ENCODE data around the gene PDCL3.

The PDCL3 gene

GRCh38 chr2:100610381-100610831, 47.6 kb downstream of the PDCL3 start:
- Mint-ChIP-seq H3K27me3 (ENCODE audit: low read depth) (peaks cover 5% of the 10 kb centered on the region), H3K4me3 (no peak overlapping the region), H3K4me1 (ENCODE audit: low read depth) (peaks cover 4% of the 10 kb centered on the region), H3K9me3 (no peaks in the 10 kb centered on the region), H3K36me3 (ENCODE audit: low read depth) (no peaks in the 10 kb centered on the region), H3K27ac (no peak overlapping the region)
- peak; percentile 63 for DNase-seq (ENCODE audit: low spot score)

- no peak for DNase-seq (ENCODE audit: low spot score)
- Mint-ChIP-seq H3K4me1 (ENCODE audit: low read depth) (peaks cover 4% of the 10 kb centered on the region), H3K36me3 (ENCODE audit: low read depth) (no peaks in the 10 kb centered on the region), H3K27ac (no peak overlapping the region), H3K9me3 (no peaks in the 10 kb centered on the region), H3K4me3 (no peak overlapping the region), H3K27me3 (ENCODE audit: low read depth) (peaks cover 5% of the 10 kb centered on the region)
Observed at GRCh38 chr2:100611079-100612029, 48.6 kb downstream of the PDCL3 start.

GRCh38 chr2:100612388-100613000, 49.7 kb downstream of the PDCL3 start:
- Mint-ChIP-seq H3K4me1 (ENCODE audit: low read depth) (no peaks in the 10 kb centered on the region), H3K27me3 (ENCODE audit: low read depth) (peaks cover 3% of the 10 kb centered on the region), H3K27ac (no peak overlapping the region), H3K4me3 (no peak overlapping the region), H3K9me3 (no peaks in the 10 kb centered on the region), H3K36me3 (ENCODE audit: low read depth) (no peaks in the 10 kb centered on the region)
- no peak for DNase-seq (ENCODE audit: low spot score)

DNA sequence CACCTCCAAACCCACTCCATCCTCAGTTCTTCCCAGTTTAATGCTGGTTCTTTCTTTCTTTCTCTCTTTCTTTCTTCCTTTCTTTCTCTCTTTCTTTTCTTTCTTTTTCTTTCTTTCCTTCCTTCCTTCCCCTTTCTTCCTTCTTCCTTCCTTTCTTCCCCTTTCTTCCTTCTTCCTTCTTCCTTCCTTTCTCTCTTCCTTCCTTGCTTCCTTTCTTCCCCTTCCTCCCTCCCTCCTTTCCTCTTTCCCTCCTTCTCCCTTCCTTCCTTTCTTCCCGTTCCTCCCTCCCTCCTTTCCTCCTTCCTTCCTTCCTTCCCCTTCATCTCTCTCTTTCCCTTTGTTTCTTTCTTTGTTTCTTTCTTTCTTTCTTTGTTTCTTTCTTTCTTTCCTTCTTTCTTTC, 50.9 kb downstream of the PDCL3 start:
- H3K4me1 Mint-ChIP-seq (ENCODE audit: low read depth), result no peaks in the 10 kb centered on the region
- H3K36me3 Mint-ChIP-seq (ENCODE audit: low read depth), result no peaks in the 10 kb centered on the region
- no peaks in the 10 kb centered on the region for H3K9me3 Mint-ChIP-seq
- no peak for DNase-seq (ENCODE audit: low spot score)
- peak overlapping the region; percentile 12 for H3K27ac Mint-ChIP-seq
- no peak overlapping the region for H3K4me3 Mint-ChIP-seq
- peaks cover 3% of the 10 kb centered on the region for H3K27me3 Mint-ChIP-seq (ENCODE audit: low read depth)

- Mint-ChIP-seq H3K9me3 (no peaks in the 10 kb centered on the region), H3K27me3 (ENCODE audit: low read depth) (peaks cover 3% of the 10 kb centered on the region), H3K4me3 (no peak overlapping the region), H3K27ac (no peak overlapping the region), H3K36me3 (ENCODE audit: low read depth) (no peaks in the 10 kb centered on the region), H3K4me1 (ENCODE audit: low read depth) (no peaks in the 10 kb centered on the region)
- no peak for DNase-seq (ENCODE audit: low spot score)
Observed at GRCh38 chr2:100614455-100615000, 51.7 kb downstream of the PDCL3 start.

DNA sequence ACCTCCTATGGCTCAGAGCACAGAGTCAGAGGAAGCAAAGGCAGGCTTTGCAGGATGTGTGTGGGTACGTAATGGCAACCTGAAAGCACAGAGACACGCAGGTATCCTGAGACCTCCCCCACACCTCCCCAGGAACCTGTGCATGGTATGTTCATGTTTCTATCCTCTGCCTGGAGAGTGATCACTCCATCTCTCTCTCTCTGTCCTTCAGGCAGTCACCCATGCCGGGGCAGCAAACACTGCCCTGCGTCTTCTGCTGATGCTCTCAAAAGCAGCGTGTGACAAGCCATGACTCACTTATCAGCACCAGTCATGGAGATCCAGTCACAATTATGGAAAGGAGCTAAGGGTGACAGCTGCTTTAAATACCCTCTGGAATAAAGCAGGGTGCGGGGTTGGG, 52.7 kb downstream of the PDCL3 start:
- DNase-seq (ENCODE audit: low spot score), result no peak
- Mint-ChIP-seq H3K36me3 (ENCODE audit: low read depth) (no peaks in the 10 kb centered on the region), H3K27ac (no peak overlapping the region), H3K4me1 (ENCODE audit: low read depth) (no peaks in the 10 kb centered on the region), H3K9me3 (no peaks in the 10 kb centered on the region), H3K27me3 (ENCODE audit: low read depth) (no peaks in the 10 kb centered on the region), H3K4me3 (no peak overlapping the region)

- DNase-seq (ENCODE audit: low spot score), result no peak
- no peaks in the 10 kb centered on the region for H3K36me3 Mint-ChIP-seq (ENCODE audit: low read depth)
- no peak overlapping the region for H3K4me3 Mint-ChIP-seq
- no peaks in the 10 kb centered on the region for H3K9me3 Mint-ChIP-seq
- H3K4me1 Mint-ChIP-seq (ENCODE audit: low read depth), result no peaks in the 10 kb centered on the region
- H3K27me3 Mint-ChIP-seq (ENCODE audit: low read depth), result no peaks in the 10 kb centered on the region
- no peak overlapping the region for H3K27ac Mint-ChIP-seq
Observed at GRCh38 chr2:100615886-100616285, 53.1 kb downstream of the PDCL3 start.

- Mint-ChIP-seq H3K4me1 (ENCODE audit: low read depth) (no peaks in the 10 kb centered on the region), H3K27ac (no peak overlapping the region), H3K27me3 (ENCODE audit: low read depth) (no peaks in the 10 kb centered on the region), H3K4me3 (no peak overlapping the region), H3K9me3 (no peaks in the 10 kb centered on the region), H3K36me3 (ENCODE audit: low read depth) (no peaks in the 10 kb centered on the region)
- DNase-seq (ENCODE audit: low spot score), result no peak
Observed at GRCh38 chr2:100616841-100617390, 54.1 kb downstream of the PDCL3 start.

DNA sequence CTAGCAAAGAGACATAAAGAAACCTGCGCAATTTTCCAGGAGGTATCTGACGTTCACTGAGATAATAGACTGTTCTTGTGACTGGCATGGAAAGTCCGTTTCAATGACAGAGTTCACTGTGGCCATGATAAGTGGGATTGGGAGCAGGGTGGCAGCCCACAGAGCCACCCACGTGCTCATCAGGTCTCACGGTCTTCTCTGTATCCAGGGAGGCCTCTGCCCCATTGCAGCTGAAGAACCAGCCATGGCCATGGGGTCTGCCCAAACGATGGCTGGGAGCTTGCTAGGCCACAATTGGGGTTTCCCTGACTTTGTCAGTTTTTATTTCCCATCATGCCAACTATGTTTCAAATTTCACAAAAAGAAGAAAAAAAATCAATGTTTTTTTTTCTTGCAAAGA, 57.2 kb downstream of the PDCL3 start:
- no peak overlapping the region for H3K27ac Mint-ChIP-seq
- no peaks in the 10 kb centered on the region for H3K36me3 Mint-ChIP-seq (ENCODE audit: low read depth)
- no peak for DNase-seq (ENCODE audit: low spot score)
- no peak overlapping the region for H3K4me3 Mint-ChIP-seq
- no peaks in the 10 kb centered on the region for H3K4me1 Mint-ChIP-seq (ENCODE audit: low read depth)
- no peaks in the 10 kb centered on the region for H3K27me3 Mint-ChIP-seq (ENCODE audit: low read depth)
- no peaks in the 10 kb centered on the region for H3K9me3 Mint-ChIP-seq

GRCh38 chr2:100620481-100620880, 57.7 kb downstream of the PDCL3 start:
- Mint-ChIP-seq H3K4me1 (ENCODE audit: low read depth) (no peaks in the 10 kb centered on the region), H3K27me3 (ENCODE audit: low read depth) (no peaks in the 10 kb centered on the region), H3K36me3 (ENCODE audit: low read depth) (no peaks in the 10 kb centered on the region), H3K4me3 (no peak overlapping the region), H3K9me3 (no peaks in the 10 kb centered on the region), H3K27ac (no peak overlapping the region)
- DNase-seq (ENCODE audit: low spot score), result no peak

DNA sequence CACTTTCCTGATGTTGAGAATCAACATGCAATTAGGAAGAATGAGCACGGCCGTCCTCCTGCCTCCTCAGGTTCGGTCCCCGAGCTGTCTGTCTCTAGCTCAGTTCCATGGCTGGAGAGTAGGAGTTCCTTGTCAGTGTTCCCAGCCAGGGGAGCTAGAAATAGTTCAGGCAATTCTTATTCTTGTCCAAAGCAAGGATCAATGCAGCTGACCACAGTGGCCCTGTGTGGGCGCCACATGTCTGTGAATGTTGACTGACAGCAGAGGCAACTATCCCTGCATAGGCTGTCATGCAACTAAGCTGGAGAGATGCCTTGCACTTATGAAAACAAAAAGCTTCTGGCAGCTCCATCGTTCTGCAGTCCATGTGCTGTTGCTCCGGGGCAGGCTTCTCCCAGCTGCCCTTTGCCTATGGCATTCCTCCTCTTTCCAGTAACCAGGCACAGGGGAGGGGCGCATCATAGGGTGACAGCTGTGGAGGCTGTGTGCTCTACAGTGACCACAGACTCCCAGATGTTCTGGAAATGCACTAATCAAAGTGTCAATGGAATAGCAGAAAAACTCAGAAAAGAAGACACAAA, 58.7 kb downstream of the PDCL3 start:
- Mint-ChIP-seq H3K36me3 (ENCODE audit: low read depth) (no peaks in the 10 kb centered on the region), H3K9me3 (no peaks in the 10 kb centered on the region), H3K4me1 (ENCODE audit: low read depth) (no peaks in the 10 kb centered on the region), H3K4me3 (no peak overlapping the region), H3K27ac (no peak overlapping the region), H3K27me3 (ENCODE audit: low read depth) (peaks cover 5% of the 10 kb centered on the region)
- DNase-seq (ENCODE audit: low spot score), result no peak

GRCh38 chr2:100623033-100623715, 60.4 kb downstream of the PDCL3 start:
- no peaks in the 10 kb centered on the region for H3K36me3 Mint-ChIP-seq (ENCODE audit: low read depth)
- no peak overlapping the region for H3K4me3 Mint-ChIP-seq
- H3K4me1 Mint-ChIP-seq (ENCODE audit: low read depth), result peaks cover 9% of the 10 kb centered on the region
- no peak overlapping the region for H3K27ac Mint-ChIP-seq
- peaks cover 16% of the 10 kb centered on the region for H3K27me3 Mint-ChIP-seq (ENCODE audit: low read depth)
- no peaks in the 10 kb centered on the region for H3K9me3 Mint-ChIP-seq
- DNase-seq (ENCODE audit: low spot score), result no peak

- H3K36me3 Mint-ChIP-seq (ENCODE audit: low read depth), result no peaks in the 10 kb centered on the region
- no peaks in the 10 kb centered on the region for H3K9me3 Mint-ChIP-seq
- H3K27me3 Mint-ChIP-seq (ENCODE audit: low read depth), result peaks cover 16% of the 10 kb centered on the region
- no peak overlapping the region for H3K4me3 Mint-ChIP-seq
- peaks cover 11% of the 10 kb centered on the region for H3K4me1 Mint-ChIP-seq (ENCODE audit: low read depth)
- no peak for DNase-seq (ENCODE audit: low spot score)
- H3K27ac Mint-ChIP-seq, result no peak overlapping the region
Observed at GRCh38 chr2:100623930-100624329, 61.1 kb downstream of the PDCL3 start.

Measured in T-helper 2 cell treated with Interferon-gamma antibody and Interleukin-4, amounts not matched to agents 5 μg/mL and 100 μg/mL, for 36 hours (primary cell).